ENCODE results near the gene PAPLN.

DNA sequence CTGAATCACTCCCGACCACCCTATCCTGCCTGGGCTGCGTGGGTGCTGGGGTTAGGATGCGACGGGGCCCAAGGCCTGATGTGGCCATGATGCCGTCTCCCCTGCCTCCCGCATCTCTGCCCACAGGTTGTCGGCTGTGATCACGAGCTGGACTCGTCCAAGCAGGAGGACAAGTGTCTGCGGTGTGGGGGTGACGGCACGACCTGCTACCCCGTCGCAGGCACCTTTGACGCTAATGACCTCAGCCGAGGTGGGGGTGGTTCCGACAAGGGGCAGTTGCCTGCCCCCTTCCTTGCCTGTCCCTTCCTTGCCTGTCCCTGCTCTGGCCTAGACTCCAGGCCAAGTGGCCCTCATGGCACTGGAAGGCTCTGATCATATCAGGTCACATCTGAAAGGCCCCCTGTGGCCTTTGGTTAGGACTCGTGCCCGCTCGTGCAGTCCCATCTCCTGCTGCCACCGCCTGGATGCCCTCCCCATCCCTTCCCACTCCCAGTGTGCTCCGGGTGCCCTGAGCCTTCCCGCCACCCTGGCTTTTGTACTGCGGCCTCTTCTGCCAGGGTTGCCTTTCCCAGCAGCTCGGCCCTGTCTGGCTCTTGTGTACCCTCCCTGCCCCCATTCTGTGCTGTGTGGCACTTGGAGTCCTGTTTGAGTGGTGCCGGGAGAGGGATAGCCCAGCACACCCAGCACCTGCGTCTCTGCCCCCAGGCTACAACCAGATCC lies 13.6 kb downstream of the PAPLN start:
- TF ChIP-seq, protein P1, sequence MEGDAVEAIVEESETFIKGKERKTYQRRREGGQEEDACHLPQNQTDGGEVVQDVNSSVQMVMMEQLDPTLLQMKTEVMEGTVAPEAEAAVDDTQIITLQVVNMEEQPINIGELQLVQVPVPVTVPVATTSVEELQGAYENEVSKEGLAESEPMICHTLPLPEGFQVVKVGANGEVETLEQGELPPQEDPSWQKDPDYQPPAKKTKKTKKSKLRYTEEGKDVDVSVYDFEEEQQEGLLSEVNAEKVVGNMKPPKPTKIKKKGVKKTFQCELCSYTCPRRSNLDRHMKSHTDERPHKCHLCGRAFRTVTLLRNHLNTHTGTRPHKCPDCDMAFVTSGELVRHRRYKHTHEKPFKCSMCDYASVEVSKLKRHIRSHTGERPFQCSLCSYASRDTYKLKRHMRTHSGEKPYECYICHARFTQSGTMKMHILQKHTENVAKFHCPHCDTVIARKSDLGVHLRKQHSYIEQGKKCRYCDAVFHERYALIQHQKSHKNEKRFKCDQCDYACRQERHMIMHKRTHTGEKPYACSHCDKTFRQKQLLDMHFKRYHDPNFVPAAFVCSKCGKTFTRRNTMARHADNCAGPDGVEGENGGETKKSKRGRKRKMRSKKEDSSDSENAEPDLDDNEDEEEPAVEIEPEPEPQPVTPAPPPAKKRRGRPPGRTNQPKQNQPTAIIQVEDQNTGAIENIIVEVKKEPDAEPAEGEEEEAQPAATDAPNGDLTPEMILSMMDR (IDR thresholded peaks at IDR 0.05; ENCODE audit: insufficient read depth, low read length), result no peak
- TF ChIP-seq, protein P2, sequence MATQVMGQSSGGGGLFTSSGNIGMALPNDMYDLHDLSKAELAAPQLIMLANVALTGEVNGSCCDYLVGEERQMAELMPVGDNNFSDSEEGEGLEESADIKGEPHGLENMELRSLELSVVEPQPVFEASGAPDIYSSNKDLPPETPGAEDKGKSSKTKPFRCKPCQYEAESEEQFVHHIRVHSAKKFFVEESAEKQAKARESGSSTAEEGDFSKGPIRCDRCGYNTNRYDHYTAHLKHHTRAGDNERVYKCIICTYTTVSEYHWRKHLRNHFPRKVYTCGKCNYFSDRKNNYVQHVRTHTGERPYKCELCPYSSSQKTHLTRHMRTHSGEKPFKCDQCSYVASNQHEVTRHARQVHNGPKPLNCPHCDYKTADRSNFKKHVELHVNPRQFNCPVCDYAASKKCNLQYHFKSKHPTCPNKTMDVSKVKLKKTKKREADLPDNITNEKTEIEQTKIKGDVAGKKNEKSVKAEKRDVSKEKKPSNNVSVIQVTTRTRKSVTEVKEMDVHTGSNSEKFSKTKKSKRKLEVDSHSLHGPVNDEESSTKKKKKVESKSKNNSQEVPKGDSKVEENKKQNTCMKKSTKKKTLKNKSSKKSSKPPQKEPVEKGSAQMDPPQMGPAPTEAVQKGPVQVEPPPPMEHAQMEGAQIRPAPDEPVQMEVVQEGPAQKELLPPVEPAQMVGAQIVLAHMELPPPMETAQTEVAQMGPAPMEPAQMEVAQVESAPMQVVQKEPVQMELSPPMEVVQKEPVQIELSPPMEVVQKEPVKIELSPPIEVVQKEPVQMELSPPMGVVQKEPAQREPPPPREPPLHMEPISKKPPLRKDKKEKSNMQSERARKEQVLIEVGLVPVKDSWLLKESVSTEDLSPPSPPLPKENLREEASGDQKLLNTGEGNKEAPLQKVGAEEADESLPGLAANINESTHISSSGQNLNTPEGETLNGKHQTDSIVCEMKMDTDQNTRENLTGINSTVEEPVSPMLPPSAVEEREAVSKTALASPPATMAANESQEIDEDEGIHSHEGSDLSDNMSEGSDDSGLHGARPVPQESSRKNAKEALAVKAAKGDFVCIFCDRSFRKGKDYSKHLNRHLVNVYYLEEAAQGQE (IDR thresholded peaks at IDR 0.05; ENCODE audit: insufficient replicate concordance, low read depth), result no peak
- TF ChIP-seq GABPA (IDR thresholded peaks at IDR 0.05; ENCODE audit: low read depth) (no peak), SPI1 (IDR thresholded peaks at IDR 0.05; ENCODE audit: borderline replicate concordance, low read depth) (no peak), POLR2AphosphoS5 (IDR thresholded peaks at IDR 0.05; ENCODE audit: low read depth) (no peak)

Data from HL-60 (cell line).